Prostate gland (tissue), 2 donors: ENCODE data around the gene C2orf15.

Experiments used
- POLR2A ChIP-seq: fragments of 450-650 bp; IDR thresholded peaks from one replicate; pipeline ENCODE4 v1.6.1; 2016; ENCODE audit warnings: antibody characterized with exemption, mild to moderate bottlenecking
- TF ChIP-seq, protein P1 (sequence below), 4 experiments: fragments of 200-600 bp in 2 of 4; fragments of 450-650 bp in 2 of 4; sonication (generic) in 2 of 4; IDR thresholded peaks; 1 replicate in 3 of 4; 2 replicates in 1 of 4; pipeline ENCODE4 v1.5.1; 2016 to 2019; ENCODE audit warnings: antibody characterized with exemption in 4 of 4, mild to moderate bottlenecking in 2 of 4, moderate library complexity in 2 of 4

DNA sequence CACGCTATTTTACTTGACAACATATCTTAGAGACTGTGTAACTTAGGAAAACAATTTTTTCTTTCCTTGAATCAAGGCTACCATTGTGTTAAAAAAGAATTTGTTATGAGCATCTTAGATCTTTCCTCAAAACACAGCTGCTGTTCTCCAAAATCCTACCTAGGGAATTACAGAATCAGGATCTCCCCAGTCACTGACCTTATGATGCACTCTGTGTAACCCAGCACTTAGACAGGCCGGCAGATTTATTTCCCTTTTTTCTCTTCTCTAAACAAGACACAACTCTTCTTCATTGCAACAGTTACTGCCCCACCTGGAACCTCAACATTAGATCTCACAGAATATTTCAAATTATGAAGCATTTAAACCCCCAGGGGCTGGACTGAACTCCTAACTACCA, 13.5 kb upstream of the C2orf15 start:
- TF ChIP-seq, protein P1, sequence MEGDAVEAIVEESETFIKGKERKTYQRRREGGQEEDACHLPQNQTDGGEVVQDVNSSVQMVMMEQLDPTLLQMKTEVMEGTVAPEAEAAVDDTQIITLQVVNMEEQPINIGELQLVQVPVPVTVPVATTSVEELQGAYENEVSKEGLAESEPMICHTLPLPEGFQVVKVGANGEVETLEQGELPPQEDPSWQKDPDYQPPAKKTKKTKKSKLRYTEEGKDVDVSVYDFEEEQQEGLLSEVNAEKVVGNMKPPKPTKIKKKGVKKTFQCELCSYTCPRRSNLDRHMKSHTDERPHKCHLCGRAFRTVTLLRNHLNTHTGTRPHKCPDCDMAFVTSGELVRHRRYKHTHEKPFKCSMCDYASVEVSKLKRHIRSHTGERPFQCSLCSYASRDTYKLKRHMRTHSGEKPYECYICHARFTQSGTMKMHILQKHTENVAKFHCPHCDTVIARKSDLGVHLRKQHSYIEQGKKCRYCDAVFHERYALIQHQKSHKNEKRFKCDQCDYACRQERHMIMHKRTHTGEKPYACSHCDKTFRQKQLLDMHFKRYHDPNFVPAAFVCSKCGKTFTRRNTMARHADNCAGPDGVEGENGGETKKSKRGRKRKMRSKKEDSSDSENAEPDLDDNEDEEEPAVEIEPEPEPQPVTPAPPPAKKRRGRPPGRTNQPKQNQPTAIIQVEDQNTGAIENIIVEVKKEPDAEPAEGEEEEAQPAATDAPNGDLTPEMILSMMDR (IDR thresholded peaks at IDR 0.05) = no peak
- no peak for TF ChIP-seq POLR2A
